Measurements from ENCODE around the gene KLK13.

- TF ChIP-seq CTCF (IDR thresholded peaks at IDR 0.05) (no peak), POLR2A (IDR thresholded peaks at IDR 0.05) (no peak)
These were observed 33.5 kb downstream of the KLK13 start for GRCh38 chr19:51031220-51031879.
